Measurements from ENCODE around the gene SELP.

DNA sequence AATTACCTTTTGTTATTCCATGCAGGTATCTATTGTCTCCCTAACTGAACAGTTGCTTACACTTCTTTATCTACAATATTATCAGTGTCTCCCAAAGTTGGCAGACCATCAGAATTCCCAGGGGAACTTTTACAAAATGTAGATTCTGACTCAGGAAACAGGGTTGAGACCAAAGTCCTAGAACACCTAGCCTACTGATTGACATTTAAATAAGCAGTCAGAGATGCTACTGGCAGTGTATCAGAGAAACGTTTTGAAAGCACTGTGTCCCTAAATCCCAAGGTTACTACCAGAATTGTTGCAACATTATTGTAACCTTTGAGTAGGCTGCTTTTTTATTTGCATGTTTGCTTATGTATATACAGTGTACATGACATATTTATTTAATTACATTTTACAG, 41.8 kb downstream of the SELP start:
- TF ChIP-seq GATA2 (IDR thresholded peaks at IDR 0.05; ENCODE audit: low read depth, low read length) (no peak), GATA3 (IDR thresholded peaks at IDR 0.05; ENCODE audit: low read depth, low read length) (no peak)

All from SH-SY5Y (cell line).